Neural progenitor cell (in vitro differentiated cells): Measurements from ENCODE around the gene EPS8L2.

Source experiments
- CTCF ChIP-seq: fragments of 200-600 bp; sonication (generic); IDR thresholded peaks from 2 replicates; pipeline ENCODE4 v1.5.1; 2017; ENCODE audit warnings: antibody characterized with exemption, mild to moderate bottlenecking
- EZH2 ChIP-seq: fragments of 200-600 bp; sonication (generic); IDR thresholded peaks from 2 replicates; pipeline ENCODE4 v1.6.1; 2017; ENCODE audit warnings: antibody characterized with exemption, mild to moderate bottlenecking, moderate library complexity

- TF ChIP-seq EZH2 (no peak), CTCF (no peak)
Measured at GRCh38 chr11:763073-763463, 57.0 kb downstream of the EPS8L2 start.
